Measurements from ENCODE around the gene CSAD. TPM values are rescaled to one million over a fixed set of nuclear protein-coding genes. Genes with fewer than 3 reads are reported as not detected.

Gene CSAD
- total and polyA plus RNA-seq, 2 of the 13 experiments (the other 11 are each of a cell fraction or from before 2014, with no cell fraction given): 7.2 to 23.5 TPM

DNA sequence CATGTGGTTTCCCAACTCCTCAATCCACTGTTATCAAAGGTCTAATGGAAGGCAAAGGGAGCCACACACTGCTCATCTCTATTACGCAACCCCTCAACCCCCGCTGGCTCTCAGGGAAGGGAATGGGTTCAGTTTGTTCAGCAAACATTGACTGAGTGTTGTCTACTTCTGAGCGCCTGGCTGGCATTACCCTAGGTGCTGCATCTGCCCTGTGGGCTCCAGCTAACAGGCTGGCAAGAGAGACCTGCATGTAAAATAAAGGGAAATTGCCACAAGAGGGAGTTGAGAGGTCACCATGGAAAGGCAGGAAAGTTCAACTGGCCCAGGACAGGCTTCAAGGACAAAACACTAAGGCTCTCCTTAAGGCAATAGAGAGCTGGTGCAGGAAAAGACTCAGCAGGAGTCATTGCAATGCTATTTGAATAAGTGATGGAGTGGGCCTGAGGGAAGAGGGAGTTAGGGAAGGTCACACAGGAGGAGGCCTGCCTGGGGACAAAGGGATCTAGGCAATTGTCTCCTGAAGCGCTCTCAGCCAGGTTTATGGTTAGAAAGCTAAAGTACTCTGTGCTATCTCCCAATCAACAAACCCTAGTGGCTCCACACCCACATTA, 5.7 kb downstream of the CSAD start (continued):
- TF ChIP-seq, protein P1, sequence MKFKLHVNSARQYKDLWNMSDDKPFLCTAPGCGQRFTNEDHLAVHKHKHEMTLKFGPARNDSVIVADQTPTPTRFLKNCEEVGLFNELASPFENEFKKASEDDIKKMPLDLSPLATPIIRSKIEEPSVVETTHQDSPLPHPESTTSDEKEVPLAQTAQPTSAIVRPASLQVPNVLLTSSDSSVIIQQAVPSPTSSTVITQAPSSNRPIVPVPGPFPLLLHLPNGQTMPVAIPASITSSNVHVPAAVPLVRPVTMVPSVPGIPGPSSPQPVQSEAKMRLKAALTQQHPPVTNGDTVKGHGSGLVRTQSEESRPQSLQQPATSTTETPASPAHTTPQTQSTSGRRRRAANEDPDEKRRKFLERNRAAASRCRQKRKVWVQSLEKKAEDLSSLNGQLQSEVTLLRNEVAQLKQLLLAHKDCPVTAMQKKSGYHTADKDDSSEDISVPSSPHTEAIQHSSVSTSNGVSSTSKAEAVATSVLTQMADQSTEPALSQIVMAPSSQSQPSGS (CRISPR knock-in tag; IDR thresholded peaks at IDR 0.05): peak; percentile 33; the same call in 1 of the 2 replicates
- TF ChIP-seq, protein P2, sequence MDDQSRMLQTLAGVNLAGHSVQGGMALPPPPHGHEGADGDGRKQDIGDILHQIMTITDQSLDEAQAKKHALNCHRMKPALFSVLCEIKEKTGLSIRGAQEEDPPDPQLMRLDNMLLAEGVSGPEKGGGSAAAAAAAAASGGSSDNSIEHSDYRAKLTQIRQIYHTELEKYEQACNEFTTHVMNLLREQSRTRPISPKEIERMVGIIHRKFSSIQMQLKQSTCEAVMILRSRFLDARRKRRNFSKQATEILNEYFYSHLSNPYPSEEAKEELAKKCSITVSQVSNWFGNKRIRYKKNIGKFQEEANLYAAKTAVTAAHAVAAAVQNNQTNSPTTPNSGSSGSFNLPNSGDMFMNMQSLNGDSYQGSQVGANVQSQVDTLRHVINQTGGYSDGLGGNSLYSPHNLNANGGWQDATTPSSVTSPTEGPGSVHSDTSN (CRISPR knock-in tag; IDR thresholded peaks at IDR 0.05; ENCODE audit: borderline replicate concordance): no peak
- TF ChIP-seq BCL6 (CRISPR knock-in tag; IDR thresholded peaks at IDR 0.05) (peak; percentile 68), KDM1A (CRISPR knock-in tag; IDR thresholded peaks at IDR 0.05) (peak; percentile 46; the same call in 1 of the 2 replicates), NKX3-1 (CRISPR knock-in tag; IDR thresholded peaks at IDR 0.05) (no peak), KLF13 (CRISPR knock-in tag; IDR thresholded peaks at IDR 0.05) (no peak), SMARCC2 (IDR thresholded peaks at IDR 0.05) (no peak), PTBP1 (IDR thresholded peaks at IDR 0.05; ENCODE audit: low read depth, low read length, poor library complexity, severe bottlenecking) (no peak), REPIN1 (CRISPR knock-in tag; IDR thresholded peaks at IDR 0.05; ENCODE audit: borderline replicate concordance, low read depth) (peak; percentile 45; the same call in 1 of the 2 replicates), HDAC2 (CRISPR knock-in tag; IDR thresholded peaks at IDR 0.05) (peak; percentile 86), NBN (conservative IDR thresholded peaks at IDR 0.05) (no peak), ZNF780A (CRISPR knock-in tag; IDR thresholded peaks at IDR 0.05) (no peak)
- TF ChIP-seq, protein P3, sequence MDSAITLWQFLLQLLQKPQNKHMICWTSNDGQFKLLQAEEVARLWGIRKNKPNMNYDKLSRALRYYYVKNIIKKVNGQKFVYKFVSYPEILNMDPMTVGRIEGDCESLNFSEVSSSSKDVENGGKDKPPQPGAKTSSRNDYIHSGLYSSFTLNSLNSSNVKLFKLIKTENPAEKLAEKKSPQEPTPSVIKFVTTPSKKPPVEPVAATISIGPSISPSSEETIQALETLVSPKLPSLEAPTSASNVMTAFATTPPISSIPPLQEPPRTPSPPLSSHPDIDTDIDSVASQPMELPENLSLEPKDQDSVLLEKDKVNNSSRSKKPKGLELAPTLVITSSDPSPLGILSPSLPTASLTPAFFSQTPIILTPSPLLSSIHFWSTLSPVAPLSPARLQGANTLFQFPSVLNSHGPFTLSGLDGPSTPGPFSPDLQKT (CRISPR knock-in tag; IDR thresholded peaks at IDR 0.05; ENCODE audit: borderline replicate concordance): no peak
- TF ChIP-seq, protein P4, sequence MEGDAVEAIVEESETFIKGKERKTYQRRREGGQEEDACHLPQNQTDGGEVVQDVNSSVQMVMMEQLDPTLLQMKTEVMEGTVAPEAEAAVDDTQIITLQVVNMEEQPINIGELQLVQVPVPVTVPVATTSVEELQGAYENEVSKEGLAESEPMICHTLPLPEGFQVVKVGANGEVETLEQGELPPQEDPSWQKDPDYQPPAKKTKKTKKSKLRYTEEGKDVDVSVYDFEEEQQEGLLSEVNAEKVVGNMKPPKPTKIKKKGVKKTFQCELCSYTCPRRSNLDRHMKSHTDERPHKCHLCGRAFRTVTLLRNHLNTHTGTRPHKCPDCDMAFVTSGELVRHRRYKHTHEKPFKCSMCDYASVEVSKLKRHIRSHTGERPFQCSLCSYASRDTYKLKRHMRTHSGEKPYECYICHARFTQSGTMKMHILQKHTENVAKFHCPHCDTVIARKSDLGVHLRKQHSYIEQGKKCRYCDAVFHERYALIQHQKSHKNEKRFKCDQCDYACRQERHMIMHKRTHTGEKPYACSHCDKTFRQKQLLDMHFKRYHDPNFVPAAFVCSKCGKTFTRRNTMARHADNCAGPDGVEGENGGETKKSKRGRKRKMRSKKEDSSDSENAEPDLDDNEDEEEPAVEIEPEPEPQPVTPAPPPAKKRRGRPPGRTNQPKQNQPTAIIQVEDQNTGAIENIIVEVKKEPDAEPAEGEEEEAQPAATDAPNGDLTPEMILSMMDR (CRISPR knock-in tag; IDR thresholded peaks at IDR 0.05): peak; percentile 56
- TF ChIP-seq, protein P5, sequence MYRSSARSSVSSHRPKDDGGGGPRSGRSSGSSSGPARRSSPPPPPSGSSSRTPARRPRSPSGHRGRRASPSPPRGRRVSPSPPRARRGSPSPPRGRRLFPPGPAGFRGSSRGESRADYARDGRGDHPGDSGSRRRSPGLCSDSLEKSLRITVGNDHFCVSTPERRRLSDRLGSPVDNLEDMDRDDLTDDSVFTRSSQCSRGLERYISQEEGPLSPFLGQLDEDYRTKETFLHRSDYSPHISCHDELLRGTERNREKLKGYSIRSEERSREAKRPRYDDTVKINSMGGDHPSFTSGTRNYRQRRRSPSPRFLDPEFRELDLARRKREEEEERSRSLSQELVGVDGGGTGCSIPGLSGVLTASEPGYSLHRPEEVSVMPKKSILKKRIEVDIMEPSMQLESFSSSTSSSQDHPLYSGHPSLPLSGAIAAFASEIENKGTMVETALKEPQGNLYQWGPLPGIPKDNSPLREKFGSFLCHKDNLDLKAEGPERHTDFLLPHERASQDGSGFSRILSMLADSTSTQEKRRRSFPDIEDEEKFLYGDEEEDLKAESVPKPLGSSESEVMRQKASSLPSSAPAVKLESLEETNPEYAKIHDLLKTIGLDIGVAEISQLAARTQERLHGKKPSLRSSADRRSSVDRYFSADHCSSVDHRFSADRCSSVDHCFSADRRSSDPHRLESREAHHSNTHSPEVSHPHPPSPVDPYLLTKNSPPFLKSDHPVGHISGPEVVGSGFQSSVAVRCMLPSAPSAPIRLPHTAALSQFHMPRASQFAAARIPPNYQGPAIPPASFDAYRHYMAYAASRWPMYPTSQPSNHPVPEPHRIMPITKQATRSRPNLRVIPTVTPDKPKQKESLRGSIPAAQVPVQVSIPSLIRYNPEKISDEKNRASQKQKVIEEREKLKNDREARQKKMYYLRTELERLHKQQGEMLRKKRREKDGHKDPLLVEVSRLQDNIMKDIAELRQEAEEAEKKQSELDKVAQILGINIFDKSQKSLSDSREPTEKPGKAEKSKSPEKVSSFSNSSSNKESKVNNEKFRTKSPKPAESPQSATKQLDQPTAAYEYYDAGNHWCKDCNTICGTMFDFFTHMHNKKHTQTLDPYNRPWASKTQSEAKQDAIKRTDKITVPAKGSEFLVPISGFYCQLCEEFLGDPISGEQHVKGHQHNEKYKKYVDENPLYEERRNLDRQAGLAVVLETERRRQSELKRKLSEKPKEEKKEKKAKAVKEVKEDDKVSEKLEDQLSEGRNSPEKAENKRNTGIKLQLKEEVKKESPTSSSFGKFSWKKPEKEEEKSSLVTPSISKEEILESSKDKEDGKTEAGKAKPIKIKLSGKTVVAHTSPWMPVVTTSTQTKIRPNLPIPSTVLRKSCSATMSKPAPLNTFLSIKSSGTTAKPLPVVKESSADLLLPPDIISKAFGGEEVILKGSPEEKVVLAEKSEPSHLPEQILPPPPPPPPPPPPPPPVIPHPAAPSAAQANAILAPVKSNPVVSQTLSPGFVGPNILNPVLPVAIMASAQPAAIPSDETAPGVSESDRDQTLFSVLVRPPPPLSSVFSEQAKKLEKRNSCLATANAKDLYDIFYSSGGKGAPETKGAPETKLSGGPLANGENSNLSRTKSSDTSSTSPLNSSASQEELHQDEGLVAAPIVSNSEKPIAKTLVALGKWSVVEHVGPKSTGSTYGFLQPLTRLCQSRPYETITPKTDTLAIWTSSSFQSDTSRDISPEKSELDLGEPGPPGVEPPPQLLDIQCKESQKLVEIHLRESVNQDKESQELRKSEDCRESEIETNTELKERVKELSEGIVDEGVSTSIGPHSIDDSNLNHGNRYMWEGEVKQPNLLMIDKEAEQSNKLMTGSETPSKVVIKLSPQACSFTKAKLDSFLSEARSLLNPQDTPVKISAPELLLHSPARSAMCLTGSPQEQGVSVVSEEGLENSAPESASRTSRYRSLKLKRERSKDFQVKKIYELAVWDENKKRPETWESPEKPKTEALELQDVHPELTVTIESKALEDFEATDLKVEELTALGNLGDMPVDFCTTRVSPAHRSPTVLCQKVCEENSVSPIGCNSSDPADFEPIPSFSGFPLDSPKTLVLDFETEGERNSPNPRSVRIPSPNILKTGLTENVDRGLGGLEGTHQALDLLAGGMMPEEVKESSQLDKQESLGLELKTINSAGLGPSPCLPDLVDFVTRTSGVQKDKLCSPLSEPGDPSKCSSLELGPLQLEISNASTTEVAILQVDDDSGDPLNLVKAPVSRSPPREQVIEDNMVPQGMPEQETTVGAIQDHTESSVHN (CRISPR knock-in tag; IDR thresholded peaks at IDR 0.05): no peak

Measured in HepG2 (cell line).